Nephron (organoid): Measurements from ENCODE around the gene HSPB8.

Source experiments
- H3K27ac Mint-ChIP-seq, 3 experiments: 2 replicates each; pipeline ENCODE4 v1.8.0; 2020; ENCODE audit warnings: mixed read lengths in 3 of 3, mild to moderate bottlenecking in 2 of 3, moderate library complexity in 1 of 3
- H3K27me3 Mint-ChIP-seq: 2 replicates; pipeline ENCODE4 v1.8.0; 2021; ENCODE audit warnings: low read depth, mild to moderate bottlenecking, moderate library complexity, mixed read lengths
- H3K36me3 Mint-ChIP-seq: 2 replicates; pipeline ENCODE4 v1.8.0; 2020; ENCODE audit warnings: low read depth, mixed read lengths
- H3K4me1 Mint-ChIP-seq: 2 replicates; pipeline ENCODE4 v1.8.0; 2020; ENCODE audit warnings: mixed read lengths
- H3K4me3 Mint-ChIP-seq, 3 experiments: 2 replicates each; pipeline ENCODE4 v1.8.0; 2020; ENCODE audit warnings: mild to moderate bottlenecking in 3 of 3, mixed read lengths in 3 of 3, moderate library complexity in 2 of 3
- H3K9me3 Mint-ChIP-seq: 2 replicates; pipeline ENCODE4 v1.8.0; 2020; ENCODE audit warnings: mixed read lengths
- TF ChIP-seq, protein P1 (sequence below), 3 experiments: fragments of 200-600 bp; sonication (generic); IDR thresholded peaks; one replicate each; pipeline ENCODE4 v1.5.0; 2021; ENCODE audit warnings: antibody characterized with exemption in 3 of 3; ENCODE audit not compliant: unreplicated experiment in 3 of 3

Gene HSPB8

GRCh38 chr12:119171691-119172425, 6.9 kb upstream of the HSPB8 start:
- Mint-ChIP-seq H3K9me3 (no peaks in the 10 kb centered on the region), H3K36me3 (no peaks in the 10 kb centered on the region), H3K4me3 (no peak overlapping the region), H3K27me3 (peaks cover 21% of the 10 kb centered on the region), H3K4me1 (peaks cover 8% of the 10 kb centered on the region), H3K27ac (no peak overlapping the region)
- TF ChIP-seq, protein P1, sequence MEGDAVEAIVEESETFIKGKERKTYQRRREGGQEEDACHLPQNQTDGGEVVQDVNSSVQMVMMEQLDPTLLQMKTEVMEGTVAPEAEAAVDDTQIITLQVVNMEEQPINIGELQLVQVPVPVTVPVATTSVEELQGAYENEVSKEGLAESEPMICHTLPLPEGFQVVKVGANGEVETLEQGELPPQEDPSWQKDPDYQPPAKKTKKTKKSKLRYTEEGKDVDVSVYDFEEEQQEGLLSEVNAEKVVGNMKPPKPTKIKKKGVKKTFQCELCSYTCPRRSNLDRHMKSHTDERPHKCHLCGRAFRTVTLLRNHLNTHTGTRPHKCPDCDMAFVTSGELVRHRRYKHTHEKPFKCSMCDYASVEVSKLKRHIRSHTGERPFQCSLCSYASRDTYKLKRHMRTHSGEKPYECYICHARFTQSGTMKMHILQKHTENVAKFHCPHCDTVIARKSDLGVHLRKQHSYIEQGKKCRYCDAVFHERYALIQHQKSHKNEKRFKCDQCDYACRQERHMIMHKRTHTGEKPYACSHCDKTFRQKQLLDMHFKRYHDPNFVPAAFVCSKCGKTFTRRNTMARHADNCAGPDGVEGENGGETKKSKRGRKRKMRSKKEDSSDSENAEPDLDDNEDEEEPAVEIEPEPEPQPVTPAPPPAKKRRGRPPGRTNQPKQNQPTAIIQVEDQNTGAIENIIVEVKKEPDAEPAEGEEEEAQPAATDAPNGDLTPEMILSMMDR (IDR thresholded peaks at IDR 0.05; ENCODE audit: unreplicated experiment in 3 of 3) = no peak

DNA sequence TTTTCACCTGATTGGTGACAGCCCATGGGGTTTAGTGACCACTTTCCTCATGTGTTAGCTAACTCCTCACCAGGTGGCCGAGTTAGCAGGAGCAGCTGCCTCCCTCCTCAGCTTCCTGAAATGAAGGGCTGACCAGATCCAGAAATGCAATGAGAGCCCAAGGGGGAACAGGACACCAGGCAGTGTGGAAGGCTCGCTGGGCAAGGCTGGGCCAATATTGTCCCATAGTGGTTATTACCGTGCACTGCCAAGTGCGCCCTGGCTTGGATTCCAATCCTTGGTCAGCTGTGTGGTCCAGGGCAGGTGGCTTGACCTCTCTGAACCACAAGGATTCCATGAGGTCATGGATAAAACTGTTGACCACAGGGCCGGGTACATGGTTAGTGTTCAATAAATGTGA, 3.6 kb upstream of the HSPB8 start:
- Mint-ChIP-seq H3K27me3 (peaks cover 23% of the 10 kb centered on the region), H3K4me3 (no peak overlapping the region), H3K4me1 (peaks cover 32% of the 10 kb centered on the region), H3K27ac (no peak overlapping the region), H3K9me3 (no peaks in the 10 kb centered on the region), H3K36me3 (no peaks in the 10 kb centered on the region)
- TF ChIP-seq, protein P1 (IDR thresholded peaks at IDR 0.05; ENCODE audit: unreplicated experiment in 3 of 3) = no peak

GRCh38 chr12:119176267-119177055, 2.3 kb upstream of the HSPB8 start:
- H3K27me3 Mint-ChIP-seq = peaks cover 25% of the 10 kb centered on the region
- H3K4me1 Mint-ChIP-seq = peaks cover 40% of the 10 kb centered on the region
- peak overlapping the region in 2 of 3 experiments; percentile 33 to 55 for H3K4me3 Mint-ChIP-seq
- TF ChIP-seq, protein P1 (IDR thresholded peaks at IDR 0.05; ENCODE audit: unreplicated experiment in 3 of 3) = no peak
- H3K36me3 Mint-ChIP-seq = no peaks in the 10 kb centered on the region
- no peaks in the 10 kb centered on the region for H3K9me3 Mint-ChIP-seq
- H3K27ac Mint-ChIP-seq = peak overlapping the region in 2 of 3 experiments; percentile 61 to 78

DNA sequence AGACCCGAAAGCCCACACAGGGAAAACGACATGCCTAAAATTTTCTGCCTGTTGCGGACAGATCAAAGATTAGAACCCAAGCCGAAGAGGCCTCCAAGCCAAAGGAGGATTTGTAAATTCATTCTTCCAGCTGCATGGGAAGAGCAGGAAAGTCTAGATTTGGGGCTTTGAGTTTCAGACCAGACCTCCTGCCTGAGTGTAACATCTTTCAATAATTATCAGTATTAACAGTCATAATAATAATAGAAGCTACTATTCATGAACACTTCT, 1.7 kb upstream of the HSPB8 start:
- Mint-ChIP-seq H3K4me1 (peaks cover 40% of the 10 kb centered on the region), H3K36me3 (no peaks in the 10 kb centered on the region), H3K4me3 (no peak overlapping the region), H3K27ac (peak overlapping the region in 1 of 3 experiments; percentile 10), H3K27me3 (peaks cover 22% of the 10 kb centered on the region), H3K9me3 (no peaks in the 10 kb centered on the region)
- TF ChIP-seq, protein P1 (IDR thresholded peaks at IDR 0.05; ENCODE audit: unreplicated experiment in 3 of 3) = no peak

DNA sequence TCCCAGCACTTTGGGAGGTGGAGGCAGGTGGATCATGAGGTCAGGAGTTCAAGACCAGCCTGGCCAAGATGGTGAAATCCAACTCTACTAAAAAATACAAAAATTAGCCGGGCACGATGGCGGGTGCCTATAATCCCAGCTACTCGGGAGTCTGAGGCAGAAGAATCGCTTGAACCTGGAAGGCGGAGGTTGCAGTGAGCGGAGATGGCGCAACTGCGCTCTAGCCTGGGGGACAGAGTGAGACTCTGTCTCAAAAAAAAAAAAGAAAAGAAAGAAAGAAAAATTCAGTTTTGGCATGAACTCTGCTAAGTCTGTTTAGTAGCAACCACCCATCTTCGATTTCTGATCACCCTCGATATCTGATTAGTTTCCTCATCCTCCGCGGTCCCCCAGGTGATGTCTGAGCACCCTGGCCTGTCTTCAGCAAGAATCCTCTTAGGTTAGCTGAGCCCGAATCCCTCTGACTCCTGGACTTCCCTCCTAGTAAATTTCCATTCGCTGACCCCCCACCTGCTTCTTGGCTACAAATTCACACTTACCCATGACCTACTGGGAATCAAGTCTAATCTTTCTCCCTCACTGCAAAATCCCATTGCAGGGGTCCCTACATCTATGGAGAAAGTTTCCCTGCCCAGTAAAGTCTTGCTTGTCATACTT, 879 bp upstream of the HSPB8 start:
- H3K27ac Mint-ChIP-seq = no peak overlapping the region
- H3K27me3 Mint-ChIP-seq = peaks cover 22% of the 10 kb centered on the region
- H3K4me3 Mint-ChIP-seq = peak overlapping the region in 1 of 3 experiments; percentile 5
- H3K4me1 Mint-ChIP-seq = peaks cover 40% of the 10 kb centered on the region
- H3K9me3 Mint-ChIP-seq = no peaks in the 10 kb centered on the region
- H3K36me3 Mint-ChIP-seq = no peaks in the 10 kb centered on the region
- TF ChIP-seq, protein P1 (IDR thresholded peaks at IDR 0.05; ENCODE audit: unreplicated experiment in 3 of 3) = no peak
